M059J (cell line): Measurements from ENCODE around the gene METAP2. TPM values are rescaled to one million over a fixed set of nuclear protein-coding genes. Genes with fewer than 3 reads are reported as not detected.
A peak's percentile ranks its signal among the peaks of the same experiment; 100 is the strongest.
"Not testable (repeated sequence)": the region's sequence is repeated elsewhere in the genome, so short reads cannot be mapped to it uniquely, and the experiment has no call there.

Experiments
- DNase-seq: peaks from one replicate; pipeline ENCODE4 v3.0.0-alpha.2; 2012; ENCODE audit warnings: low read depth
- total RNA-seq: library from RNA; depleted of rRNA; stranded (reverse); fragments of >200 nt; shearing (Covaris generic); gene quantifications from 2 replicates; pipeline ENCODE4 v1.2.3, GENCODE V29; 2014

METAP2 gene
- total RNA-seq, 1 experiment from 2014 or later, result 80.2 TPM

- DNase-seq, result no peak
Measured at GRCh38 chr12:95462551-95462950, 11.4 kb upstream of the METAP2 start.

- no peak for DNase-seq
Measured at GRCh38 chr12:95463050-95463449, 10.9 kb upstream of the METAP2 start.

GRCh38 chr12:95463776-95464175 lies 10.2 kb upstream of the METAP2 start:
- DNase-seq, result not testable (repeated sequence)

- DNase-seq, result no peak
Measured at GRCh38 chr12:95465275-95465674, 8.7 kb upstream of the METAP2 start.

- no peak for DNase-seq
Measured at GRCh38 chr12:95470300-95470699, 3.7 kb upstream of the METAP2 start.

- peak; percentile 51 for DNase-seq
Measured at GRCh38 chr12:95473231-95473883, 595 bp upstream of the METAP2 start.

GRCh38 chr12:95474660-95474958 lies 657 bp downstream of the METAP2 start:
- DNase-seq, result peak; percentile 20

GRCh38 chr12:95480230-95480629 lies 6.3 kb downstream of the METAP2 start:
- DNase-seq, result no peak

- DNase-seq, result no peak
Measured at GRCh38 chr12:95481072-95481471, 7.1 kb downstream of the METAP2 start.

GRCh38 chr12:95481888-95482287 lies 7.9 kb downstream of the METAP2 start:
- no peak for DNase-seq

- DNase-seq, result not testable (repeated sequence)
Measured at GRCh38 chr12:95482564-95482963, 8.6 kb downstream of the METAP2 start.

GRCh38 chr12:95484524-95484923 lies 10.6 kb downstream of the METAP2 start:
- DNase-seq, result peak; percentile 49

- DNase-seq, result no peak
Measured at GRCh38 chr12:95487024-95487423, 13.1 kb downstream of the METAP2 start.

- DNase-seq, result no peak
Measured at GRCh38 chr12:95492462-95492861, 18.5 kb downstream of the METAP2 start.

GRCh38 chr12:95494888-95495287 lies 20.9 kb downstream of the METAP2 start:
- no peak for DNase-seq

GRCh38 chr12:95495433-95495832 lies 21.5 kb downstream of the METAP2 start:
- no peak for DNase-seq

- DNase-seq, result no peak
Measured at GRCh38 chr12:95497031-95497430, 23.1 kb downstream of the METAP2 start.

- no peak for DNase-seq
Measured at GRCh38 chr12:95498968-95499367, 25.0 kb downstream of the METAP2 start.

GRCh38 chr12:95499772-95500171 lies 25.8 kb downstream of the METAP2 start:
- no peak for DNase-seq

GRCh38 chr12:95504140-95504539 lies 30.2 kb downstream of the METAP2 start:
- DNase-seq, result no peak

GRCh38 chr12:95505039-95505438 lies 31.1 kb downstream of the METAP2 start:
- no peak for DNase-seq

GRCh38 chr12:95506707-95507523 lies 33.0 kb downstream of the METAP2 start:
- no peak for DNase-seq

GRCh38 chr12:95509300-95509699 lies 35.3 kb downstream of the METAP2 start:
- DNase-seq, result no peak

- DNase-seq, result no peak
Measured at GRCh38 chr12:95511977-95512376, 38.0 kb downstream of the METAP2 start.
